Heart left ventricle (tissue), 13 donors: ENCODE results near the gene GPR39.

Source experiments
- CTCF ChIP-seq, 12 donors: fragments of 200-600 bp; sonication (generic) in 4 of 12; IDR thresholded peaks; one replicate each; pipeline versions ENCODE4 v1.5.0 to v1.8.0; 2018 to 2022; ENCODE audit warnings: antibody characterized with exemption in 12 of 12, mild to moderate bottlenecking in 5 of 12
- POLR2A ChIP-seq, 2 donors: fragments of 450-650 bp; IDR thresholded peaks; one replicate each; pipeline ENCODE4 v1.6.1; 2017; ENCODE audit warnings: antibody characterized with exemption in 2 of 2, mild to moderate bottlenecking in 2 of 2, moderate library complexity in 2 of 2
- donor health status: ischemic (EF 13 %, LVEDD 7.1; RV severe dilation, severe dysfunction).
- donor health status: DM: no; HTN: yes; CAD: no.
- donor health status: DM: no; HTN: no; CAD: no.
- donor health status: ischemic (EF 25% LVEDD 6.9; RV normal size, moderate dysfunction).
- donor health status: ischemic (EF 25% LVEDD 5.7; RV mildly dilated, moderate dysfunction).
- donor health status: ischemic (EF 35%, LVEDD 5.7; RV mildly dilated, moderate dysfunction).
- donor health status: nonischemic (EF 11% LVEDD 7.7; RV severe dilation, severe dysfunction).
- donor health status: DM: yes; HTN: yes; CAD: no.
- donor health status: PGD.
- donor health status: ischemic (EF 29% LVEDD 5.4; RV normal size, mild dysfunction).
- donor health status: nonischemic (EF 23%, LVEDD 6.1; RV moderate dilation, normal function).

DNA sequence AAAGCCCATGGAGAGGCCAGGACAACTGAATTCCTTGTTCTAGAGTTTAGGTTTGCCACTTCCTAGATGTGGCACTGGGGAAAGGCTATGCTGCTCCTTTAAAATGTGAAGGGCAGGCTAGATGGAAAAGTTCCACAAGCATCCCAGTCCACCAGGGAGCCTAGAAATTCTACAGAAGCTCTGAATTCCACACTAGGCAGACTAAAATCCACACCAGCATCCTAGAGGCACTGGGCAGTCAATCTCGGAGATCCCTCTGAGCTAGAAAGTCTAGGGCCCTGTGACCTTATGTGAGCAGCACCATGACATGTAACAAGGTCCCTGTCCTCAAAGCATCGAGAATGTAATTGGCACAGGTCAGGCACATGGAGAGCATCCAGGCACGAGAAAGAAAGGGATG lies 181.9 kb downstream of the GPR39 start:
- TF ChIP-seq CTCF (IDR thresholded peaks at IDR 0.05), result no peak
- no peak for TF ChIP-seq POLR2A (IDR thresholded peaks at IDR 0.05)
